GM19035 (cell line): ENCODE measurements around the gene ANO6.

Experiments
- ATAC-seq: cut with Tn5 transposase; IDR thresholded peaks from one replicate; pipeline ENCODE4 v1.9.1; 2021; ENCODE audit not compliant: unreplicated experiment

The ANO6 gene

DNA sequence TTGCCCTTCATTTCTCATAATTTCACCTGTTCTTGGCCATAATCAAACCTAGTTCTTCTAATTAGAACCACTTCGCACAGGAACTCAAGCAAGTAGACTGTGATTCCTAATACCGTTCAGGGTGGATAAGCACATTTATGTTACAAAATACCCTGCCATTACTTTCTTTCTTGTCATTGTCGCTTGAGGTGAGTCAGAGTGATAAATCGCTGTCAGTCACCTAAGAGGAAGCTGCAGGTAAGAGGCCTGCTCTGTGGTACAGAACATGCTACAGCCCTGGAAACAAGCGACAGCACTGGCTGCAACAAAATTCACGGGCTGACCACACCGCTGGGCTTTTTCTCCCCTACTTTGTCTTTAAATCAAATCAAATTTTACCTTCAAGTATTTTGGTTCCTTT lies 218.2 kb downstream of the ANO6 start:
- ATAC-seq, result no peak

DNA sequence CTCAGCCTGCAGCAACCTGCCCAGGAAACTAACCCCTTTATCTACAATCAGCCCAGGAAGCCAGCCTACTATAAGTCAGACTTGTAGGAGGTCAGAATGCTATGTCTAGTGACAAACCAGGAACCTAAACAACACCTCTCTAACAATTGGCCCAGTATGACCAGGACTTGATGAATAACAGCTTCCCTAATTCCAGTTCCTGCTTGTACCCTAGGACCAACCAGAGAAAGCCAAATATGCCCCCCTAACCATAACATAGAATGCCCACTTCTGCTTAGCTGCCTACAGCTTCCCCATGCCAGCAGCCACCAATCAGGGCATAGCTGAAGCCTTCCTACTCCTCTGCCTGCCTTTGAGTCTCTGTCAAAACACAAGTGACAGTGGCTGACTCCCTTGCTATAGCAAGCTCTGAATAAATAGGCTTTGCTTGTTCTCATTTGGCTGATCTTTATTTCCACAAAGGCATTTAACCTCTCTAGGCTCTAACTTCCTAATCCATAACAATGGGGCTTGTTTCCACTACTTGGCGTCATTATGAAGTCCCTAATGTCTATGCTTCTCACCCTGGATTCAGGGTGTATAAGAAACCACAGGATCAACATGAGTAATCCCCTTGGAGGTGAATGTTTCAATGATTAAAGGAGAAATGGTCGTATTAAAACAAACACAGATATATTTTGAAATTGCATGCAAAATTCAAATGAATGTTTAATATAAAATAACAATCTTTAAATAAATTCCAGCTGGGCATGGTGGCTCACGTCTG lies 220.2 kb downstream of the ANO6 start:
- ATAC-seq, result no peak

DNA sequence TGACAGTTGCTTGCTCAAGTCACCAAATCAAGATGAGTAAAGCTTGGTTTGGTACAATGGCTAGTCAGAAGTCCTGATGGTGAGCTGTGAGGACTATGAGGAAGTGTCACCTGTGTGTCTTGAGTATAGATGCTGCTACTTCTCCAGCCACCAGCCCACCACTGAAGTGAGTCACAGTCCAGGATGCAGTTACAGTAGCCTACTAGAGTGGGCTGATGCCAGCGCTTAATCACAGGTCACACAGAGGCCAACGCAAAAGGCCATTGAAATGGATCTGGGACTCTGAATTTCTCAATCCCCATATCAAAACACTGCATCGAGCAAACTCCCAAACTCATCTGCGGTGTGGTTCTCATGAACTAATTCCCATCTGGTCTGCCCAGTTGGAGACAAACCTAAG lies 223.1 kb downstream of the ANO6 start:
- no peak for ATAC-seq

DNA sequence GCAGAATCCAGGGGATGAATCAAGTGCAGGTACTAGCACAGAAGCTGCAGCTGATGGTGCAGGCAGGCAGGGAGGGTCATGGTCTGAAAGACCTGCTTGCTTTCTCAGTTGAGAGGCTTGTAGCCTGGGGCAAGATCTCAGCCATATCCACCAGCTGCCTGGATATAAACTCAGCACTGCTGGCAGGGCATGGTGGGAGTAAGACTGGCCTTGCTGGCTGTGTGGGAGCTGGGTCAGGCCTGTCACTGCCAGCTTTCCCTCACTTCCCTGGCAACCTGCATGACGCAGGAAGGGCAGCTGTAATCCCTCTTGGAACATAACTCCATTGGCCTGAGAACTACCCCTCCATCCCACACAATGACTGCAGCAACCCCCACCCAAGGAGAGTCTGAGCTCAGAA lies 230.1 kb downstream of the ANO6 start:
- ATAC-seq, result no peak

DNA sequence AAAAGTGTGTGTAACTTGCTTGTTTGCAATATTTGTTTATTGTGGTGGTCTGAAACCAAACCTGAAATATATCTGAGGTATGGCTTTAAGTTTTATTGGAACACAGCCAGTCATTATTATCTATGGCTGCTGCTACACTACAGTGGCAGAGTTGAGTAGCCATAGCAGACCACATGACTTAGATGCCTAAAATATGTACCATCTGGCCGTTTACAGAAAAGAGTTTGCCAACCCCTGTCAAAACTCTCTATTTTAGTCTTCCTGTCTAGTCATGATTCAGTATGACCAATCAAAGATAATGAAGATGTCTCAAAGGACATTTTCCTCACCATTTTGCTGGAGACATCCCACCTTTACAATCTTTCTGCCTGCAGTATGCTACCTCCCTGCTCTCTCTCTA lies 242.3 kb downstream of the ANO6 start:
- ATAC-seq, result no peak

DNA sequence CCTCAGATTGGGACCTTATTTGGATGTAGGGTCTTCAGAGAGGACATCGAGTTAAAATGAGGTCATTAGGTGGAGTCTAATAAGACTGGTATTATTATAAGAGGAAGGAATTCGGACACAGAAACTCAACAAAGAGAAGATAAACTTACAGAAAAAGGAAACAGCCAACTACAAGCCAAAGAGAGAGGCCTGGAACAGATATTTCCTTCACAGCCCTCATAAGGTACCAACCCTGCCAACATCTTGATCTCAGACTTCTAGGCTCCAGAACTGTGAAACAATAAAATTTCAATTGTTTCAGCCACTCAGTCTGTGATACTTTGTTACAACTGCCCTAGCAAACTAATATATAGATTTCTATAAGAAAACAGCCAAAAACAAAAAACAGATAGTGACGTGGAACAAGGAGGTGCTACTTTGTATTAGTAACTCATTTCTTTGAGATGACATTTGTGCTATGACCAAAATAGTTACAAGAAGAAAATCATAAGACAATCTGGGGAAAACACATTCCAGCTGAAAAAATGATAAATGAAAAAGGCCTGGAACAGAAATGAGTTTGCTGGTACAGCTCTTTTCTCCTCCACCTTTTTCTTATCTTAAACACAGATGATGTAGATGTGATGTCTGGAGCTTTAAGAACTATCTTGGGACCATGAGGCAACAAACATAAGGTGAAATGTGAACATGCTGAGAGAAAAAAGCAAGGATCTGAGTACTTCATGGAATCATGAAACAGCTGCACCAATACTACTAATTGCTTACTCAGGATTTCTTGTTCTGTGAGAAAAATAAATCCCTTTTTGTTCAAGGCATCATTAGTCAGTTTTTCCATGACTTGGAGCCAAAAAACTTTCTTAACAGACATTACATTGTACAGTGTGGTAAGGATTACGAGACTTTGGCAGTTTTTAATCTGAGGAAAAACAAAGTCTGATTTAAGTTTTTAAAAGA lies 243.2 kb downstream of the ANO6 start:
- ATAC-seq, result no peak

DNA sequence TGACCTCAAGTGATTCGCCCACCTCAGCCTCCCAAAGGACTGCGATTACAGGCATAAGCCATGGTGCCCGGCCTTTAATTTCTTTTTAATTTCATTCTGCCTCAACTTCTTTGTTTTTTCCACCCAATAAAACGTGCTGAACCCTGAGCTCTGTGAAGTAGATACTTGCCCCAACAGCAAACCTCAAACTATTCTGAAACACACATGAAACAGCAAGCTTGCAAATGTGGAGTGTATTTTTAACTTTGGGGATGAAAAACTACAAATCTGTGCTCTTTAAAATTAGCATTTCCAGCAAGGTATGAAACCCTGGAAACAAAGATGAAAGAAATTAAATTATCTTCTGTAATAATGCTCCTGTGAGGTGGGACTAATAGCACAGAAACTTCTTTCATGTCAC lies 246.6 kb downstream of the ANO6 start:
- no peak for ATAC-seq

DNA sequence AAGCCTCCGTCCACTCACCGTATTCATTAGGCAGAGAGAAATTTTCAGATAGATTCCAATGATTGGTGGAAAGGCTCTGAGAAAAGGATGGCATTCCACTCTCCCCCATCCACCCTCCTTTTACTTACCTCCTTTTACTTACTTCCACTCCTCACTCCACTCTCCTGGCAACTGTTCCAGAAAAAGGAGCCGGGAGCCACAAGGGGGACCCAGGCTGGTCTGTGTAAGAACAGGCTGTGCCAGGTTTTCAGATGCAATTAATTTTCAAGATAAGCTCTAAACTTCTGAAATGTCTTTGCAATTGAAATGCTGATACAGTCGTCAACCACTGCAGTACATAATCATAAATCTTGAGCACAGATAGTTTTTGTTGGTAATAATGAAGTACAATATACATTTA lies 248.8 kb downstream of the ANO6 start:
- no peak for ATAC-seq

DNA sequence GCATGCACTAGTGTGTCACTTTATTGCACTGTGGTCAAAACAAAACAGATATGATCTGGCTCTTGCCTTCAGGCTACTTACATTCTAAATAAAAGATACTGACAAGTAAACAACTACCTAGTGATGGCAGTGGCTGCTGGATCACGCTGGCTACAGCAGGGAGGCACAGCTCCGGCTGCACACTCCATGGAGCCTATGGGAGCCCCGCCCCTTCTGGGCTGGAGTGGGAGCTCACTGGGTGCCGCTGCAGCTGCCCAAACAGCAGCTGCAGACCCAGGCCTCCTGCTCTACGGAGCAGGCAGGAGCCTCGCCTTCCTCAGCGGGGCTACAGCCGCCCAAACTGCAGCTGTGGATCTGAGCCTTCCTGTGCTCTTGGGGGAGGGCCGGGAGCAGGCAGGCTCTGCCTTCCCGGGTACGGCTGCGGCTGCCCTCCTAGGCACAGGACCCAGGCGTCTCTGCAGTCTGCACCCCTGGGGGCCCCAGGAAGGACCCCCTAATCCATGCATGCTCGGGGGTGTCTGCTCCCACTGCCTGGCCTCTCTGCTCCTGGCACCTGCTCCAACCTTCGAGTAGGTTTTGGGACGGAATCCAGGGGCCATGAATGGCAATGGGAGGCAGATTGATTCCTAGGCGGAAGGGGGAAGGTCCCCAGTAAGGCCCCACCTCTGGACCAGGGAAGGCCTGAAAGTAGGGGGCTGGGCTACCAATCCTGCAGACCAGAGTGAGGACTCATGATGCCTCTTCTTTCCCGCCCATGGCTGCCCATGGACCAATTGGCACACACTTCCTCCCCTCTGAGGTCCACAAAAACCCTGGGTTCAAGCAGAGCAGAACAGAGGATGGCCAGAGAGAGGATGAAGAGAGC lies 253.1 kb downstream of the ANO6 start:
- no peak for ATAC-seq

DNA sequence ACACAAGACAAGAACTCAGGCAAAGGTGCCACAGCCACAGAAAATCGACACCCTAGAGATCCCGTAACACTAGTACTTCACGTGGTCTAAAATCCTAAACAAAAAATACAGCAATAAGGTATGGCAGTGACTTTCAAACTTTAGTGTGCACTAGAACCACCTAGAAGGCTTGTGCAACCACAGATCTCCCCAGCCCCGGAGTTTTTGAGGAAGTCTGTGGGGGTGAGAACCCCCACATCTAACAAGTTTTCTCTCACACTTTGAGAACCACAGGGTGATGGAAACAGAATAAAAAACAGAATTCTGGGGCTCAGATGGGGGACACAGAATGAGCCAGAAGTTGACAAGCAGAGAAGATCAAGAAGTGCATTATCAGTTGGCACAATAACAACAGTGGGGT lies 254.0 kb downstream of the ANO6 start:
- no peak for ATAC-seq

DNA sequence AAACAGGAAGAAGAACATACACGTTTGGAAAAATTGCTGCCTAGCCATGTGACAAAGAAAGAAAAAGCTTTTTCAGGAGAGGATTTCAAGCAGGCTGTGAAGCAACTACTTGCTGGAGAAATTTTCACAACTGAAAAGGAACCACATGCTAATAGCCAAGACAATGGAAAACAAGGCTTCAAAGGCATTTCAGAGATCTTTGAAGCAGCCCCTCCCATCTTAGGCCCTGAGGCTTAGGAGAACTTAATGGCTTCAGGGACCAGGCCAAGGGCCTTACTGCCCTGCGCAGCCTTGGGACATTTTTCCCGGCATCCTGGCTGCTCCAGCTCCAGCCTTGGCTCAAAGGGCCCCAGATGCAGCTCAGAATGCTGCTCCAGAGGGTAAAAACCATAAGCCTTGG lies 257.7 kb downstream of the ANO6 start:
- ATAC-seq, result no peak

DNA sequence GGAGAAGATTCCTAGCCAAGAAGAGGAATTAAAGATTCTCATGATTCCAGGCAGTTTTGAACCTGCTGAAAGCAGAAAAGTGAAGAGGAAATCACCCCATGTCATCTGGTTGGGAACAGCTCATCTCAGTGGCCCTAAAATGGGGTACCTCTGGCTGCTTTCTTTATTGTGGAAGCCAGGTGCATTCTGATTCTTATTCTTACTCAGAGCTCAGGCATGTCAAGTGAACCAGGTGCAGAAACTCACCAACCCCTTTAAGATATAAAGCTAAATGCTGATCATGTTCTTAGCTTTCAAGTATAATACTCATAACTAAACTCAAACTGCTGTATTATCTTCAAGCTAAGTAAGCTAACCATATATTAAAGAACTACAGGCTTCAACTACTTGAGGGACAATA lies 259.7 kb downstream of the ANO6 start:
- ATAC-seq, result no peak

DNA sequence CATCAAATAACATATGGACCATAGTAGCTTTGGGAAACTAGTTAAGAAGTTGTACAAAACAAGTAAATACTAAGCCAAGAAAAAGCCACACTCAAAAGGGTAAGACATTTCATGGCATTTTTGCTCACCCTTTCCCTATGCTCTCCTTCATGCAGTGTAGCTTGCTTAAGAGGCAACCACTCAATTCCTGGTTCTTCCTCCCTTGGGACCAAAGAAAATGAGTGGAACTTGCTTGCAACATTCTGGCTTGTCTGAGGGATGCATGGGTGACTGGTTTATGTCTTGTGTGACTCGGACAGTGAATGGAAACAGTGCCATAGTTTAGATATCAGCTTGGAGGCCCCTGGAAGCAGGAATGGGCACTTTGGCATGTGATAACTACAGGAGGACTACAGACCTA lies 261.6 kb downstream of the ANO6 start:
- ATAC-seq, result no peak

DNA sequence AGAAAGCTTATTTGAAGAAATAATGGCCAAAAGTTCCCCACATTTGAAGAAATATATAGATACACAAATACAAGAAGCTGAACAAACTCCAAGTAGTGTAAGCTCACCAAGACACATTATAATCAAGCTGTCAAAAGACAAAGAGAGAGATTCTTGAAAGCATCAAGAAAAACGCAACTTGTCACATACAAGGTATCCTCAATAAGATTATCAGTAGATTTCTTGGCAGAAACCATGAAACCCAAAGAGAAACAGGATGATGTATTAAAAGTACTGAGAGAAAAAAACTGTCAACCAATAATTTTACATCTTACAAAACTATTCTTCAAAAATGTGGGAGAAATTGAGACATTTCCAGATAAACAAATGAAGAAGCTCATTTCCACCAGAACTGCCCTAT lies 263.0 kb downstream of the ANO6 start:
- no peak for ATAC-seq

DNA sequence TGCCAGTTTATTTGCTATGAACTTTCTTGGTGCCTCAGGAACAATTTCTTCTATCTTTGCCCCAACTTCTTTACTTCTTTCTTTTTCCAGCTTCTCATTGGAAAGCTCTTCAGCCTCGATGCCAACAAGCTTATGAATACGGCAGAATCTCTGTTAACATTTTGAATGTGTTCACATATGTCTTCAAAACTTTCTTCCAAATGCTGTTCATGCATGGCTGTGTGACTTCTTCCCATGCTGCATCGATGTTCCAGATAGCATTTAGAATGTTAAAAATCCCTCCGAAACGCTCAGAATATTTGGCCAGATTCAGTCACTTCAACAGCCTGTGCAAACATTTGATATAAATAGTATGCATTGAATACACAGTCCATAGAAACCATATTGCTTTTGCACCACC lies 265.9 kb downstream of the ANO6 start:
- no peak for ATAC-seq

DNA sequence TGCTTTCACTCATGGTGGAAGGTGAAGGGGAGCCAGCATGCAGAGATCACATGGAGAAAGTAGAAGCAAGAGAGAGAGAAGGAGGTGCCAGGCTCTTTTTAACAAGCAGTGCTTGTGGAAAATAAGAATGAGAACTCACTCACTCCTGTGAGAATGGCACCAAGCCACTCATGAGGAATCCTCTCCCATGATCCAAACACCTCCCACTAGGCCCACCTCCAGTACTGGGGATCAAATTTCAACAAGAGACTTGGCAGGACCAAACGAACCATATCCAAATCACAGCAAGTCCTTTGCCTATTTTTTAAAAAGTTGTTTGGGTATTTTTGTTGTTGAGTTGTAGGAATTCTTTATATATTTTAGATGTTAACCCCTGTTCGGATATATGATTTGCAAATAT lies 267.7 kb downstream of the ANO6 start:
- ATAC-seq, result no peak
